Measurements from ENCODE around the gene MOV10L1.
A peak's percentile ranks its signal among the peaks of the same experiment; 100 is the strongest.

Gene MOV10L1

DNA sequence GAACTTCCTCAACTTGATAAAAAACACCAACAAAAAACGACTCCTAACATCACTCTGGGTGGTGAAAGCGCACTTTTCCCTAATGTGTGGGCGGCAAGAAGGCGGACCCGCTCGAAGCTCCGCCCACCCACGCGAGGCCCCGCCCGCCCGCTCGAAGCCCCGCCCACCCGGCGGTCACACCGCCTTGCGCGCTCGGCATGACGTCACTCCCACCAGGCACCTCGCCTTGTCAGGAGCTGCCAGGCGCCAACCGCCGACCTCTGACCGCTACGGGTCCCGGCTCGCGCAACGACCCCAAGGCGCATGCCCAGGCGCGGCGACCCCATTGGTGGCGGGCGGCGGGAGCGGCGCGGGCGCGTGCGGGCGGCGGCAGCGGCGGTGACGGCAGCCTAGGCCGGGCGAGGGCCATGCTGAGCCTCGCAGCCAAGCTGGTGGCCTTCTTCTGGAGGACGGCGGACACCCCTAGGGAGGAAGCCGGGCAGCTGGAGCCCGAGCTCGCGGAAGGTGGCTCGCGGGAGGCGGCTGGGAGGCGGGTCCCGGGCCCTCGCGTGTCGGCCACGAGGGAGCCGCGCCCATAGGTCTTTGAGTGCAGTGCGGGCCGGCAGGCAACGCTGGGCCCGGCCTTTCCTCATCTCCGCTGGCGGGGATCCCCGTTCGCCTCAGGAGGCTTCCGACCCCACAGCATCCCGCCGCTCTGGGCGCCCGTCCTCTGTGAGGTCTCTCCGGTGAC, at the start of gene MOV10L1:
TSS of gene MOV10L1 (plus strand) at position 325 of the 730 bp plus-strand sequence. CDS start at position 408, 83 bp downstream.
- DNase-seq (ENCODE audit: low read depth in 2 of 2): peak in 1 of 2 donors; percentile 24

DNA sequence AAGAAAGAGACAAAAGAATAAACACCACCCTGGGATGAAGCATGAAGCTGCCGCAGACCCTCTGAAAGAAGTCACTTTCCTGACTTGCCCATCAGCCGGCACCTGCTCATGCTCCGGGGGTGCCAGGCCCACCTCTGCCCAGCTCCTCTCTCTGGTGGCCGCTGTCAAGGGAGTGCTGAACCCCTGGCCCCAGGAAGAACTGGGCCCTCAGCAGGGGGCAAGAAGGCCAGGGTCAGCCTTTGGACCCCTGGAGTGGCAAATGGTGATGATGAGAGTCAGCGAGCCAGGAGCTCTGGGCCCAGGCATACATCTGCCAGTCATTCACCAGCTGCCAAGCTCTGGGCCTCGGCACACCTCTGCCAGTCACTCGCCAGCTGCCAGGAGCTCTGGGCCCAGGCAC, 49.1 kb upstream of the MOV10L1 start:
- DNase-seq (ENCODE audit: low read depth in 2 of 2): no peak

DNA sequence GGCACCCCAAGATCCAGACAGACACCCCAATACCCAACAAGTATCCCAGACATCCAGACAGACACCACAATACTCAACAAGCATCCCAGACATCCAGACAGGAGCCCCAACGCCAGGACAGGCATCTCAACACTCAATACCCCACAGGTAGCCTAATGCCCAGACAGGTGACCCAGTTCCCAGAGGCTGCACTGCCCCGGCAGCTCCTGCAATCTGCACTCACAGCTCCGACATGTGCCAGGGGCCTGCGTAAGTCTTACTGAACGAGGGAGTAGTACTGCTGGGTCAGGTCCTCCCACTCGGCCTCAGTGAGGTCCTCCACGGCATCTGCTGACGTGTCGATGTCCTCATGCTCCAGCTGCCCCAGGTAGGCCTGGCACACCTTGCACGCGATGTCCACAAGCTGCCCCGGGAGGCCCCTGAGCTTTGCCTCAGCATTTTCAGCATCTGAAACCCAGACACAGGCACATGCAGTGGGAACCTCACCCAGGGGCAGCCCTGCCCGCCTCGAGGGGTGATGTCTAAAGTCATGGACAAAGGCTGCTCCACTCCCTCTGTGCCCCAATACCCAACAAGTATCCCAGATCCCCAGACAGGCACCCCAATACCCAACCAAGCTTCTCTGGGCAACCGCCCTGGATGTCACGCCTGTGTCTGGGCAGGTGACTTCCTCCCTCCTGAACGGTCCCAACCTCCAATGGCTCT, 48.3 kb upstream of the MOV10L1 start:
- DNase-seq (ENCODE audit: low read depth in 2 of 2): no peak

DNA sequence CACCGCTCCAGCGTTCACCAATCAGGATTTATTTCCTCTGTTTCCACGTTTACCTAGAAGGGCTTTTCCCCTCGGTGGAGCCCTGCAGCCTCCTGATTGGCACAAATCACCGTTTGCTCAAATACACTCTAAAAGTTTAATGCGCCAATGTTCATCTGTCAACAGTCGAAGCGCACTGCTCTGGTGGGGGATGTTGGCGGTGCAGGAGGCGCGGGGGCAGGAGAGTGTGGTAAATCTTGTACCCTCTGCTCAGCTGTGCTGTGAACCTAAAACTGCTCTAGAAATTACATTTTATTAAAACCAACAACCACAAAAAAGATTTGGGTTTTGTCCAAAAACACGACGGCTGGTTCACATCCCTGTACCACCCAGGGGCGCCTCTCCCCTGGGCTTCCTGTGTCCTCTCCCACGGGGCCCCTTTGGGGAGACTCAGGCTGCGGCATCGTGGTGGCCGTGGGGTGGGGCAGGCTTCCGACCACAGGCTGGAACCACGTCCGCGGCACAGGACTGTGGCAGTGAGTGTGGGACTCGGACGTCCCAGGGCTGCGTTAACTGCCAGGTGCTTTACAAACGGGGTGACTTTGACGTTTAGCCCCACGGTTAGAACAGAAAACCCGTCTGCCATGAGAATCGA, 45.2 kb upstream of the MOV10L1 start:
- no peak for DNase-seq (ENCODE audit: low read depth in 2 of 2)

DNA sequence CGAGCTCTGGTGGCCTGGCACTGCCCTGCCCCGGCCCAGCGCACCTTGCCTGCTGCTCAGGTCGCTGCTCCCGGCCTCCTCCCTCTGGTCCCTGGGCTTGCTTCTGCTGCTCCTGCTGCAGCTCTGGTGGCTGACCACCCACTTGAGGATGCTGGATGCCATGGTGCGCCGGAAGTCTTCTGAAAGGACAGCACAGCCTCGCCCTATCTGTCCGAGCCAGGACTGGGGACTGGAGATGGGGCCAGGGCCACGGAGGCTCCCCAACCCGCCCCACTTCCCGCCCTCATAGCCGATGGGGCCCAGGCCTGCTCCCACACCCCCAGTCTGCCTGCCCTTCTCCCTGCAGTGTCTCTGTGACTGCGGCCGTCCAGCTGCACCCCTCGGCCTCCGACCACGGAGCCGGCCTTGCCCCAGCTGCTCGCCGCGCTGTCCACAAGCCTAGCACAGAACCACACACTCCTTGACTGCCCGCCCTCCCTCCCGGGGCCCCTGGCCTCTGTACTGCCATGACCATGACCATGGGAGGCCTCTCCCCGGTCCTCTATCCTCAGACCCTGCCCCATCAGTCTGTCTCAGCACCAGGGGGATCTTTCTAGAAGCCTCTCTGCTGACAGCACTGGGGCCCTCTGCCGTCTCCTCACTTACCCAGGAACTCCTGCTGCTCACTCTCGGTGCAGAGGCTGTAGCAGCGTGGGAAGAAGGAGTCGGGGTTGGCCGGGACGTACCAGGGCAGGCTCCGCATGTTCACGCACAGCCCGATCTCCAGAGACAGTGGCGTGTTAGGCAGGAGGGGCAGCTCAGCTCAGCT, 44.4 kb upstream of the MOV10L1 start:
- DNase-seq (ENCODE audit: low read depth in 2 of 2): no peak

DNA sequence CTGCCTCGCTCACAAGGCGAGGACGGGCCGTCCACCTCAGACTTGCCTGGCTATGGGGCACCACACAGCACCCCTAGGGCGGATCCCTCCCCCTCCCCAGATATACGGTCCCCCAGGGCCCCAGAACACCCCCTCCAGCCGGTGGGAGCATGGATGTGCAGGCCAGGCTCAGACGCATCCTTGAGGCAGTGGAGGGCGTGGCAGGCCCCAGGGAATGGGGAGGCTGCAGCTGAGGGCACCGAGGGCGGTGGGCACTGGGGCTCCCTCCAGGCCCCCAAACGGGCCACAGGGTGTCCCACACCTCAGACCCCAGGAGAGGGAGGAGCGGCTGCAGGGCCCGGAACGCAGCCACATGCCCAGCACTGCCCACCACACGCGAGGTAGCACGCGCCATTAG, 43.8 kb upstream of the MOV10L1 start:
- DNase-seq (ENCODE audit: low read depth in 2 of 2): no peak

DNA sequence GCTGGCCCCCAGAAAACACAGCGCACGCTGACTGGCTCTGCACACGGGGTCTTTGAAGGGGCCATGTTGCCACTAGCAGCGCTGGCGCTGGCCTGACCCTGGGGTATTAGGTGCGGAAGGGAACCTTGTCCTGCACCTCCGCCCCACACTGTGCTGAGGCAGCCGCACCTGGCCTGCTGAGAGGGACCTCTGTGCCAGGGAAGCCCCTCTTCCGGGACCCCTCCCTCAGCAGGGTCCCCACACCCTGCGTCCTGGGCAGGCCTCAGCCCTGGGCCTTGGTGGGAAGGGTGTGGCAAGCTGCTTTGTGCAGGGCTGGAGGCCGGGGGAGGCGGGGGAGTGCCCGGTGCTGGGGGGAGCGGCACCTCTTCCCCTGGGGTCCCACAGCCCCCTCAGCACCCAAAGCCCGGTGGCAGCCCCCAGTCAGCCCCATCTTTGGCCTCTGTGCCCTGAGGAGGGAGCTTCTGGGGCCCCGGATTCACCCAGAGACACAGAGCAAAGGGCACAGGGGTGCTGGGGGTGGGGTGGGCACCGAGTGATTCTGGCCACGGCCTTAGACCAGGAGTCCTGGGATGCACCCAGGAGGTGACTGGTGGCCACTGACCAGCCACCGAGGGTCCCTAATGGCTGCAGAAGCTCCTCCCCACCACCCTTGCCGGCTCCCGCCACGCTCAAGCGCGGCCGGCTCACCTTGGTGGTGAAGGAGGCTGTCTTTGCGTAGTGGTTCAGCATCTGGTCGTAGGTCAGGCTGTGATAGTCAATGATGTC, 43.1 kb upstream of the MOV10L1 start:
- DNase-seq (ENCODE audit: low read depth in 2 of 2): no peak

DNA sequence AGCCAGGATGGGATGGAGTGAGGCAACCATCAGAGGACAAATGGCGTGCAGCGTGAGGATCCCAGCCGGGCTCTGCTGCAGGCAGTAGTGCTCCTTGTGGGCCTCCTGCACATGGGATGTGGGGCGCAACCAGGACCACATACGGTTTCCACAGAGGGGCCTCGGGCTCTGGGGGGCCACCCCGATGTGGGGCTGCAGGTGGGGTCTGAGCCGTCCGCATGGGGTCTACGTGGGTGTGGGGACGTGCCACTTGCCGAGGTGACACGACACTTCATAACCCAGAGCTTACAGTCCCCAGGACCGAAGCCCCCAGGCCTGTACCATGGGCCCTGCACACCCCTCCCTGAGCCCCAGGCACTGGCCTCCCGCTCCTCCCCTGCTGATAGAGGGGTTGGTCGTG, 42.5 kb upstream of the MOV10L1 start:
- DNase-seq (ENCODE audit: low read depth in 2 of 2): no peak

DNA sequence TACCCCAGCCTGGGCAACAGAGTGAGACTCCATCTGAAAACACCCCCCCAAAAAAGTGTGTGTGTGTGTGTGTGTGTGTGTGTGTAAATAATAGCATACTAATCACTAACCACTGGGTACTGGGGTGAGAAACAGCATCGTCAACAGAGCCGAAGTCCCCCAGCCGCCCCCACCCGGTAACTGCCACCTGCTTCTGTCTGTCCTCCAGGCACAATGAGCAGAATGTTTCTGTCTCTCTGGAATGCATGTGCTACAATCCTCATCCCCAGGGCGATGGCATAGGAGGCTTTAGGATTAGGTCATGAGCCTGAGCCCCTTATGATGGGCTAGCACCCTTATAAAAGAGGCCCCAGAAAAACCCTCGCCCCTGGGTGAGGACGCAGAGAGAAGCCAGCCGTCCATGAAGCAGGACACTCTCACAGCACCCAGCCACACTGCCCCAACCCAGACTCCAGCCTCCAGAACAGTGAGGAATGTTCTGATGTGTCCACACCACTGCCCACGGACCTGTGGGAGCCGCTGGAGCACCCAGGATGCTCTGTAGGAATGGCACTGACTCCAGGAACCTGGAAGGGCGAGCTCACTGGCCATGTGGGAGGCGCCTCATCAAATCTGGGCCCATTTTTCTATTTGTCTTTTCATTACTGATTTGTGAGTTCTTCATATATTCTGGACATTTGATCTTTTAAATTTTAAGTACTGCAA, 41.6 kb upstream of the MOV10L1 start:
- DNase-seq (ENCODE audit: low read depth in 2 of 2): no peak

DNA sequence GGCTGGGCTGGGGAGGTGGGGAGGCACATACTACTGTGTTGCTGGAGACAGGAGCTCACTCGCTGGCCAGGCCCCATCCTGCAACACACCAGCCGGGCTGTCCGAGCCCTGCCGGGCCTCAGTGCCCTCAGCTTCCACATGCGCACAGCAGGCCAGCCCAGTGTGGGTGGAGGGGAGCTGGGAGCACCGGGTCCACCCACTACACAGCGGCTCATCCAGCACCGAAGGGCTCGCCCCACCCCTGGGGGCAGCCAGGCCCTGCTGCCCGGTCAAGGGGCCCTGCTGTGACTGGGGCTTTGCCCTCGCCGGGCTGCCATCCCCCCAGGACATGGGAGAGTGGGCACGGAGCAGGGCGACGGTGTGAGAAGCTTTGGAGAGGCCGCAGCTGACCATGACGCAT, 41.0 kb upstream of the MOV10L1 start:
- no peak for DNase-seq (ENCODE audit: low read depth in 2 of 2)

DNA sequence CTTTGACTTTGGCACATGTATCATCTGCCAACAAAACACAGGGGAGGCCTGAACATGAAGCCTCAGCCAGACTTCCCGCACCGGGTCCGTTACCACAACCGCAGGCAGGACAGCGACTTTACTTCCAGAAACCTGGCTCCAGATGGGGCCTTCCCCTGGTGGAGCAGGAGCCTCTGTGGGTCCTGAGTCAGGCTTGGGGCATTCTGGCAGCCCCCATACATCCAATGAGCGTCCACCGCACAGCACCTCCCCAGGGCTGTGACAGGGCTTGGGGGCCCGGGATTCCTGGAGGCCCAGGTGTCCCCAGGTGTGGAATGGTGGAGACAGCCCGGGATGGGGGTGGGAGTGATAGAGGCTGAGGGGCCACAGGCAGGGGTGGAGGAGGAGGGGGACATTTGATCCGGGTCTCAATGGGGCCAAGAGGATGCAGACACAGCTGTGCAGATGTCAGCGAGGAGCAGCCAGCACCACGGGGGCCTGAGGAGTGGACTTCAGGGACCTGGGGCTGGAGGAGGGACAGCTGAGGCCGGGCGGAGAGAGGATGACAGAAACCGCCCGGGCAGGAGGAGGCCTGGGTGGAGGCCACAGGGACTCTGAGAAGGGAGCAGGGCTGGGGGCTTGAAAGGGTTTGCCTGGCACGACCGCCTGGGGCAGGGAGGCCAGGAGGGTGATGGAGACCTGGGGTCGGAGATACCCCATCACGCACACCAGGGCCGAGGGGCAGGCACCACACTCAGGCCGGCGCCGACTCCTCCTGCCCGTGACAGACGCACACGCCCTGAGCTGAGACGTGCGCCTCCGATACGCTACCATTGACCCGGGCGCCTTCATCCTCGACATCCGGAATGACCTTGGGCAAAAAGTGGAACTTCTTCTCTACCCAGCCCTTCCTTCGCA, 40.3 kb upstream of the MOV10L1 start:
- no peak for DNase-seq (ENCODE audit: low read depth in 2 of 2)

DNA sequence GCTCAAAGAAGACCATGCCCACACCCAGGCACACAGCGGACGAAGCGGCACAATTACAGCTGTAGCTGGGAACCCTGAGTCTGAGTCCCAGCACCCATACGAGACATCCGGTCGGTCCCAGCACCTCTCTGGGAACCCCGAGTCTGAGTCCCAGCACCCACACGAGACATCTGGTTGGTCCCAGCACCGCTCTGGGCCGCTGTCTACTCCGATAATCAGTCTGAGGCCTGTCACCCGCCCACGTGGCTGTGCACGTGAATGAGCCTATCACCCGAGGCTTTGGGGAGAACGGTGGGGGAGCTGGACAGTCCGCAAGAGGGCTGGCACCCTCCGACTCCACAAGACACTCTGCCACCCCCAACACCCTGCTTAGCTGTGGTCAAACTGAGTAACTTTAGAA, 37.9 kb upstream of the MOV10L1 start:
- DNase-seq (ENCODE audit: low read depth in 2 of 2): no peak

DNA sequence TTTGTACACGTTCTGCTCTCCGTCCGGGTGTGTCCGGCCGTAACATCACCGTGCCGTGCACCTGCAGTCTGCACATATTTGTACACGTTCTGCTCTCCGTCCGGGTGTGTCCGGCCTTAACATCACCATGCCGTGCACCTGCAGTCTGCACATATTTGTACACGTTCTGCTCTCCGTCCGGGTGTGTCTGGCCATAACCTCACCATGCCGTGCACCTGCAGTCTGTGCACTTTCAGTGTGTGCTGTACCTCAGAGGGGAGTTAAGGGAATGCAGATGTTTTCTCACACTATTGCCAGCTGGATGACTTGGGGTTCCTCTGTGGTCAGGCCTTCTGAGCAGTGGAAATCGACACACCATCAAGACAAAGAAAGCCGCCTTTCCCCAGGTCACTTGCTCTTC, 35.9 kb upstream of the MOV10L1 start:
- DNase-seq (ENCODE audit: low read depth in 2 of 2): no peak

DNA sequence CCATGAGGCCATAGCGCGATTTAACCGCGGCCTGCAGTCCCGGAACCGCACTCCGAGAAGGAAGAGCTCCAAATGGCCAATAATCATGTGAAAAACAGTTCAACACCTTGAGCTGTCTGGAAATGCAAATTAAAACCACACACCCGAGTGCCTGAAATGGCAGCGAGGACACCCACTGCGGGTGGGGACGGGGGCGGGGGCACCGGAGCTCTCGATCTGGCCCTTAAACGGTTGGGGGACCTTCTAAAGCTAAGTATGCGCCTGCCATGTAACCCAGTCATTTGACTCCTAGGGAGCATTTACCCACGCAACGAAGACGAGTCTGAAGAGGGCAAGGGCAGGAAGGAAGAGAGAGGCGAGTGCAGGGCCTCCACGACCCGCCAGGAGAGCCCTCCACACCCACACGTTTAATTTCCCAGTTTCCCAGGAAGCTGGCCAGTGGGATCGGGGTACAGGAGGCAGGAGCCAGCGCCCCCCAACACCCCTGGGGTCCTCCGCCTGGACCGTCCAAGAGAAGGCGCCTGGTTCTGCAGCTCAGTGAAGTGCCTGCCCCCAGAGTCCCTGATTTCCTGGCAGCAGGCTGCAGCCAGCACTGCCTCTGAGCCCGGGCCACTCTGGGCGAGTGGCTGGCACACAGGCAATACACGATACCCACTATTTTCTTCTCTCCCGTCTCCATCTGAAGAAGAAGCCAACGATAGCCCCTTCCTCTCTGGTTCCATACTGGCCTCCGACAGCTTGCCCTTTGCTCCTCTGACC, 33.4 kb upstream of the MOV10L1 start:
- no peak for DNase-seq (ENCODE audit: low read depth in 2 of 2)

DNA sequence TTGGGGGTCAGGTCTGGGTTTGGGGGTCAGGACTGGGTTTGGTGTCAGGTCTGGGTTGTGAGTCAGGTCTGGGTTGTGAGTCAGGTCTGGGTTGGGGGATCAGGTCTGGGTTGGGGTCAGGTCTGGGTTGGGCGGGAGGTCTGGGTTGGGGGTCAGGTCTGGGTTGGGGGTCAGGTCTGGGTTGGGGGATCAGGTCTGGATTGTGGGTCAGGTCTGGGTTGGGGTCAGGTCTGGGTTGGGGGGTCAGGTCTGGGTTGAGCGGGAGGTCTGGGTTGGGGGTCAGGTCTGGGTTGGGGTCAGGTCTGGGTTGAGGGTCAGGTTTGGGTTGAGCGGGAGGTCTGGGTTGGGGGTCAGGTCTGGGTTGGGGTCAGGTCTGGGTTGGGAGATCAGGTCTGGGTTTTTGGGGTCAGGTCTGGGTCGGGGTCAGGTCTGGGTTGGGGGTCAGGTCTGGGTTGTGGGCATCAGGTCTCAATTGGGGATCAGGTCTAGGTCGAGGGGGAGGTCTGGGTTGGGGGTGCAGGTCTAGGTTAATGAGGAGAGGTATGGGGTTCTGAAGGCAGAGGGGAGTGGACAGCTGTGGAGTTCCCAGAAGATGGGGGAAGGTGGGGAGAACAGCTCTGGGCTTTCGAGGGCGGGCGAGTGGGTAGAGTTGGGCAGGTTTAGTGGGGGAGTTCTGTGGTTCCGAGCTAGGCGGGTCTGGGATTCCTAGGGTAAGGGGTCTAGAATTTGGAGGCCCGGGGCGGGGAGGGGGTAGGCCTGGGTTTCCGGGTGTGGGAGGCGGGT, 32.3 kb upstream of the MOV10L1 start:
- no peak for DNase-seq (ENCODE audit: low read depth in 2 of 2)

DNA sequence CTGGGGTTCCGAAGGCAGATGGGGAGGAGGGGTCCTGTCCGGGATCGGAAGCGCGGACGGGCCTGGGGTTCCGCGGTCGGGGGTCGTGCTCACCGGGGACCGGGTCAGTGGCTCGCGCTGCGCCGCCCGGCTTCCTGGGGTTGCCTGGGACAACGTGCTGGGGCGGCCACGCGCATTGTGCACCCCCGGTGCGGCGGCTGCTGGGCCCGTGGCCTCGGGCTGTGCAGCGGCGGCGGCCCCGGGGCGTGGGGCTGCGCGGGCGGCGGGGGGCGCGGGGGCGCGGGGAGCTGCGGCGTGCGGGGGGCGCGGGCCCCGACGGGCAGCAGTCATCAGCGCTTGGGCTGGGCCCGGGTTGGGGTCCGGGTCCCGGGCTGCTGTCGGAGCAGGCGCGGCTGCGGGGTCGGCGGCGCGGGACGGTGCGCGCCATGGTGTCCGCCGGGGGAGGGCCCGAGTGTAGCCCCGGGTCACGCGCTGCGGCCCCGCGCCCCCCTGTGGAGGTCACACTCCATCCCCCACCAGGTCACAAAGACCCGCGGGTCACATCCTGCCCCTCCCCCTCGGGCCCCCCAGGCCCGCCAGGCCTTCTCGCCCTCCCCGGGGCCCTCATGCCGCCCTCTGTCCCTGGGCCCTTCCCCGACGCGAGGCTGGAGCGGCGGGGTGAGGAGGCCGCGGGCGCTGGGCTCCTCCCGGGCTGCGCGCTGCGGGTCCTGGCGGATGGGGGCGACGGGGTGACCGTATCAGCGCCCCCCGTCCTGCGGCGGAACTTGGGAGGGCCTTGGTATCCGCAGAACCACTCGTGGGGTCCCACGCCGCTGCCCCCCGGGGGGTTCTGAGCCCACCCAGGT, 31.5 kb upstream of the MOV10L1 start, which contains the start of gene TTLL8:
TSS of gene TTLL8 (minus strand) at position 238 of the 845 bp plus-strand sequence.
- no peak for DNase-seq (ENCODE audit: low read depth in 2 of 2)

All from stimulated activated CD4-positive, alpha-beta T cell treated with anti-CD3 and anti-CD28 coated beads, Interleukin-15, amount 100 ng/mL, for 48 hours (primary cell).